WTC11 (cell line): ENCODE measurements around the gene UBE2F. TPM values are rescaled to one million over a fixed set of nuclear protein-coding genes. Genes with fewer than 3 reads are reported as not detected.

Experiments
- ATAC-seq: fragments of 200-7000 bp; cut with Tn5 transposase; 2 replicates; pipeline ENCODE4 v1.10.0; 2021; ENCODE audit warnings: mild to moderate bottlenecking, moderate library complexity
- CTCF ChIA-PET: fragments of 300-600 bp; sonication (Branson Sonifier 250); formaldehyde crosslinking; loops from one replicate; lab custom pipeline; 2021; ENCODE audit warnings: antibody characterized with exemption; lab: Charles Lee
- POLR2A ChIA-PET: fragments of 350-600 bp; sonication (Branson Sonifier 250); formaldehyde crosslinking; loops from one replicate; lab custom pipeline; 2021; ENCODE audit warnings: antibody characterized with exemption; lab: Charles Lee
- DNase-seq: peaks from one replicate; pipeline ENCODE4 v3.0.0; 2021; ENCODE audit warnings: low spot score
- H3K27ac Mint-ChIP-seq: 2 replicates; pipeline ENCODE4 v1.8.0; 2021; ENCODE audit warnings: mixed read lengths
- H3K27me3 Mint-ChIP-seq: 2 replicates; pipeline ENCODE4 v1.8.0; 2021; ENCODE audit warnings: low read depth, mild to moderate bottlenecking, moderate library complexity, mixed read lengths
- H3K36me3 Mint-ChIP-seq: 2 replicates; pipeline ENCODE4 v1.8.0; 2021; ENCODE audit warnings: mixed read lengths
- H3K4me1 Mint-ChIP-seq: 2 replicates; pipeline ENCODE4 v1.8.0; 2022; ENCODE audit warnings: mixed read lengths
- H3K4me3 Mint-ChIP-seq: 2 replicates; pipeline ENCODE4 v1.8.0; 2021; ENCODE audit warnings: mild to moderate bottlenecking, moderate library complexity, mixed read lengths
- H3K9me3 Mint-ChIP-seq: 2 replicates; pipeline ENCODE4 v1.8.0; 2021; ENCODE audit warnings: mixed read lengths
- AFF4 ChIP-seq: sonication (generic); formaldehyde crosslinking; IDR thresholded peaks from 2 replicates; pipeline ENCODE4 v1.8.1; 2023; ENCODE audit warnings: mild to moderate bottlenecking, missing genetic modification reagents, borderline replicate concordance
- ARID4B ChIP-seq: sonication (generic); formaldehyde crosslinking; IDR thresholded peaks from 2 replicates; pipeline ENCODE4 v1.8.0; 2023; ENCODE audit warnings: missing genetic modification reagents, mild to moderate bottlenecking, borderline replicate concordance
- CBFB ChIP-seq: sonication (generic); formaldehyde crosslinking; IDR thresholded peaks from 2 replicates; pipeline ENCODE4 v1.8.1; 2022; ENCODE audit warnings: mild to moderate bottlenecking, low read depth, missing genetic modification reagents
- CREB1 ChIP-seq: sonication (generic); formaldehyde crosslinking; IDR thresholded peaks from 2 replicates; pipeline ENCODE4 v1.8.0; 2023; ENCODE audit warnings: mild to moderate bottlenecking, missing genetic modification reagents
- CTCF ChIP-seq: fragments of 200-600 bp; IDR thresholded peaks from 2 replicates; pipeline ENCODE4 v1.8.0; 2022; ENCODE audit warnings: antibody characterized with exemption
- OVOL2 ChIP-seq: fragments of 250-450 bp; sonication (Bioruptor Pico); IDR thresholded peaks from 2 replicates; pipeline ENCODE4 v1.9.0; 2021; ENCODE audit warnings: mild to moderate bottlenecking, borderline replicate concordance
- SP1 ChIP-seq: sonication (generic); formaldehyde crosslinking; conservative IDR thresholded peaks from 2 replicates; pipeline ENCODE4 v1.8.1; 2022; ENCODE audit warnings: missing genetic modification reagents
- ZNF396 ChIP-seq: fragments of 250-450 bp; sonication (Bioruptor Pico); IDR thresholded peaks from 2 replicates; pipeline ENCODE4 v1.8.0; 2021; ENCODE audit warnings: mild to moderate bottlenecking, moderate library complexity, borderline replicate concordance
- ZNF671 ChIP-seq: fragments of 250-450 bp; sonication (Bioruptor Pico); IDR thresholded peaks from 2 replicates; pipeline ENCODE4 v1.8.0; 2021; ENCODE audit warnings: mild to moderate bottlenecking
- total RNA-seq: library from RNA; stranded (reverse); gene quantifications from 3 replicates; pipeline ENCODE4 v1.2.3, GENCODE V29; 2021

UBE2F gene
- total RNA-seq, 1 experiment from 2014 or later = 49.5 TPM

- no peak for TF ChIP-seq CBFB
These were observed 693 bp downstream of the UBE2F start (continued) for GRCh38 chr2:237967463-237967951.

GRCh38 chr2:237968048-237968862 lies 1.4 kb downstream of the UBE2F start:
- peak; percentile 8; the same call in 1 of the 2 replicates for ATAC-seq

More at GRCh38 chr2:237968048-237968862, 1.4 kb downstream of the UBE2F start:
- no peak for TF ChIP-seq AFF4 (CRISPR knock-in tag)
- TF ChIP-seq ARID4B = no peak
- TF ChIP-seq CTCF = no peak
- TF ChIP-seq ZNF671 (CRISPR knock-in tag) = no peak
- TF ChIP-seq ZNF396 (CRISPR knock-in tag) = no peak
- no peak for TF ChIP-seq SP1 (CRISPR knock-in tag)
- no peak for TF ChIP-seq CREB1 (CRISPR knock-in tag)
- TF ChIP-seq OVOL2 (CRISPR knock-in tag) = no peak
- CTCF ChIA-PET = no interaction called here
- H3K27ac Mint-ChIP-seq = peak overlapping the region; percentile 71
- H3K9me3 Mint-ChIP-seq = no peaks in the 10 kb centered on the region
- H3K27me3 Mint-ChIP-seq = no peaks in the 10 kb centered on the region; the same call in 1 of the 2 replicates
- H3K4me1 Mint-ChIP-seq = peaks cover 30% of the 10 kb centered on the region
- POLR2A ChIA-PET = no interaction called here
- H3K36me3 Mint-ChIP-seq = peaks cover 8% of the 10 kb centered on the region
- H3K4me3 Mint-ChIP-seq = peak overlapping the region; percentile 81
- DNase-seq = no peak
